Pancreas (tissue), 10 donors: ENCODE measurements around the gene ZNF521. TPM values are rescaled to one million over a fixed set of nuclear protein-coding genes. Genes with fewer than 3 reads are reported as not detected.

Experiments used
- ATAC-seq, 4 donors: fragments of 200-7000 bp; cut with Tn5 transposase; one replicate each; pipeline versions ENCODE4 v1.8.0 to v1.9.1; 2020; ENCODE audit warnings: mild to moderate bottlenecking in 4 of 4, moderate library complexity in 4 of 4
- DNase-seq, 6 donors: peaks; one replicate each; pipeline ENCODE4 v3.0.0-alpha.2; 2020
- FAIRE-seq: peaks from 2 replicates; lab custom pipeline; 2012; peaks lifted over from hg19 to GRCh38; lab: Jason Lieb, UNC
- H3K27ac ChIP-seq, 4 donors: fragments of 200-600 bp; sonication (generic); 1 replicate in 3 of 4; 2 replicates in 1 of 4; pipeline versions ENCODE4 v1.5.0 to v1.8.0; 2020
- H3K27me3 ChIP-seq, 4 donors: fragments of 200-600 bp; one replicate each; pipeline ENCODE4 v1.8.0; 2021
- H3K36me3 ChIP-seq, 3 donors: fragments of 200-600 bp; sonication (generic) in 1 of 3; one replicate each; pipeline versions ENCODE4 v1.5.0 to v1.8.0; 2020 to 2021
- H3K4me1 ChIP-seq, 3 donors: fragments of 200-600 bp; one replicate each; pipeline ENCODE4 v1.8.0; 2021
- H3K4me3 ChIP-seq, 4 donors: fragments of 200-600 bp; sonication (generic) in 2 of 4; one replicate each; pipeline versions ENCODE4 v1.5.0 to v1.8.0; 2020 to 2021
- H3K9me3 ChIP-seq, 4 donors: fragments of 200-600 bp; one replicate each; pipeline ENCODE4 v1.8.0; 2021
- WGBS, 2 donors: extraction: QIAGEN DNeasy Blood & Tissue Kit; methylation state at CpG; one replicate each; pipeline ENCODE4 v1.1.7; 2013; 5-methylcytosine and 5-hydroxymethylcytosine counted together
- intact Hi-C, 3 donors: fragments of 100-400 bp; cut with DNase I; formaldehyde crosslinking; loops; one replicate each; pipeline versions ENCODE4 v1.11.1 to v1.14.2; 2022
- polyA plus RNA-seq, 2 donors: library from polyadenylated mRNA; stranded (reverse); fragments of 200-250 nt; gene quantifications; one replicate each; pipeline ENCODE4 v1.2.3, GENCODE V29; 2013
- total RNA-seq, 6 donors: library from RNA; stranded (reverse); fragmentation: NEBNext Ultra II Directional in 4 of 6; extraction: Animal tissue kit (Norgen Biotek cat#: 25700) in 4 of 6; gene quantifications; one replicate each; pipeline versions ENCODE4 v1.2.1 to v1.2.4, GENCODE V29; 2021 to 2023
- TF ChIP-seq, protein P1 (sequence below), 4 donors: fragments of 200-600 bp; sonication (generic) in 3 of 4; IDR thresholded peaks; one replicate each; pipeline versions ENCODE4 v1.5.0 to v1.8.0; 2021; ENCODE audit warnings: antibody characterized with exemption in 4 of 4
- donor health status: healthy with polysubstance abuse.
- donor health status: DM: no; HTN: no; CAD: no; lungs with moderate emphysema.
- donor health status: DM: no; HTN: no; CAD: no.
- donor health status: control.
- donor health status: control.
- donor health status: Bipolar disorder and iron deficiency.
- donor health status: DM: yes; HTN: yes; CAD: no.
- donor health status: DM: no; HTN: no; CAD: no.
- donor health status: DM: no; HTN: no; CAD: no.
- donor health status: DM: yes; HTN: yes; CAD: no.

The ZNF521 gene
- total and polyA plus RNA-seq, 8 donors, result 0.42 to 6.0 (median 1.5) TPM

DNA sequence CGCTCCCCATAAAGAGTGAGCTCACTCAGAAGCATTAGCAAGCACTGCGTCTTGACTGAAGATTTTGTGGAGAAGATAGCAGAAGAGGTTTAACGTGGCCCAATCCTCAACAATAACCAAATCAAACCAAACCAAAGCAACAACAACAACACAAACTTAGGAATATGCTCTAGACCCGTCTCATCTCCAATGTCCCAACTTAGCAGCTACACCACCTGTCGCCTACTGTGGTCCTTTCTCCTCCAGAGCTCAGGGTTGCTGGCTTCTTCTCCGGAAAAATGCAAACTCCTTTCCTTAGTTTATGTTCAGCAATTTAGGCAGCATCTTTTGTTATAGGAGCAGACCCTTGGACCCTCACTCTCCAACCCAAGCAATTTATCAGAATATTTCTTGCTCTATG, 301.4 kb downstream of the ZNF521 start:
- intact Hi-C loops, result no loop called here
- no peak overlapping the region for H3K27ac ChIP-seq
- no peaks in the 10 kb centered on the region for H3K9me3 ChIP-seq
- no peak for FAIRE-seq
- H3K27me3 ChIP-seq, result no peaks in the 10 kb centered on the region
- H3K4me1 ChIP-seq, result no peaks in the 10 kb centered on the region
- ATAC-seq, result no peak
- TF ChIP-seq, protein P1, sequence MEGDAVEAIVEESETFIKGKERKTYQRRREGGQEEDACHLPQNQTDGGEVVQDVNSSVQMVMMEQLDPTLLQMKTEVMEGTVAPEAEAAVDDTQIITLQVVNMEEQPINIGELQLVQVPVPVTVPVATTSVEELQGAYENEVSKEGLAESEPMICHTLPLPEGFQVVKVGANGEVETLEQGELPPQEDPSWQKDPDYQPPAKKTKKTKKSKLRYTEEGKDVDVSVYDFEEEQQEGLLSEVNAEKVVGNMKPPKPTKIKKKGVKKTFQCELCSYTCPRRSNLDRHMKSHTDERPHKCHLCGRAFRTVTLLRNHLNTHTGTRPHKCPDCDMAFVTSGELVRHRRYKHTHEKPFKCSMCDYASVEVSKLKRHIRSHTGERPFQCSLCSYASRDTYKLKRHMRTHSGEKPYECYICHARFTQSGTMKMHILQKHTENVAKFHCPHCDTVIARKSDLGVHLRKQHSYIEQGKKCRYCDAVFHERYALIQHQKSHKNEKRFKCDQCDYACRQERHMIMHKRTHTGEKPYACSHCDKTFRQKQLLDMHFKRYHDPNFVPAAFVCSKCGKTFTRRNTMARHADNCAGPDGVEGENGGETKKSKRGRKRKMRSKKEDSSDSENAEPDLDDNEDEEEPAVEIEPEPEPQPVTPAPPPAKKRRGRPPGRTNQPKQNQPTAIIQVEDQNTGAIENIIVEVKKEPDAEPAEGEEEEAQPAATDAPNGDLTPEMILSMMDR (IDR thresholded peaks at IDR 0.05), result no peak
- H3K36me3 ChIP-seq, result no peaks in the 10 kb centered on the region
- 68 to 85% methylated on average over 6 of the region's 6 CpGs for WGBS, 2 donors
- no peak overlapping the region for H3K4me3 ChIP-seq
- DNase-seq, result no peak

DNA sequence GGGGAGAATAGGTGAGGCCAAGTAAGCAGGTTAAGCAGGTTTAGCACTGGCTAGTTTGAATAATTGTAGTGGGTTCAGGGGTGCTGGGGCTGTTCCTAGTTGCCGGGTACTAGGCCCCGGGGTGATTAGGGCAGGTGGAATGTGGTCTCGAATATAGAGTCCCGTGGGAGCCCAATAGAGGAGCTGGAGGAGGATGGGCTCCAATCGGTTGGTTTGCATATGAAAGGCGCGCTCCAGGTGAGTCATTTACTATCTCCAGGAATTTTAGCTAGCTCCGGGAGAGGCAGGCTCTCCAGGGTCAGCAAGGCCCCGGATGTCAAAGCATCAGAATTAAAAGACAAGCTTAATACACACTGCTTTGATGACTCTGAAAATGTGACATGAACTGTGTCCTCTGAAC, 304.0 kb downstream of the ZNF521 start:
- no peak overlapping the region for H3K27ac ChIP-seq
- WGBS, 2 donors, result 19 to 35% methylated on average over 9 of the region's 9 CpGs
- ATAC-seq (no peak), DNase-seq (no peak), FAIRE-seq (no peak)
- TF ChIP-seq, protein P1 (IDR thresholded peaks at IDR 0.05), result no peak
- H3K4me1 ChIP-seq, result no peaks in the 10 kb centered on the region
- intact Hi-C loops, result no loop called here
- H3K27me3 ChIP-seq, result no peaks in the 10 kb centered on the region
- no peaks in the 10 kb centered on the region for H3K36me3 ChIP-seq
- H3K4me3 ChIP-seq, result no peak overlapping the region
- no peaks in the 10 kb centered on the region for H3K9me3 ChIP-seq

DNA sequence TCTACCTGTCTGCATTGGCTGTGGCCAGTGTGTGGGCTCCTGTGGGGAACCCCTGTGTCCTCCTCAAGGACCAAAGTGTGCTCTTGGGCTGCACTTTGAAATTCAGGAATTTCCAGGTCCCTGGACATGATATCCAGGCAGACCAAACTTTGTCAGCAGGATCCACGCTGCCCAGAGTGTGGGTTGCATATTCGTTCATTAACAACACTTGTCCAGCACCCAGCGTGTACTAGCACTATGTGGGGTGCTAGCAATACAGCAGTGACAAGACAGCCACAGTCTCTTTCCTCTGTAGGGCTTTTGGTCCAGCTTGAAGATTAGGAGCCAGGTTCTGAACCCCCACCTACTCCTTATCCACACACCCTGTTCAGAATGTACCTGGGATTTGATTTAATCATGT, 304.5 kb downstream of the ZNF521 start:
- TF ChIP-seq, protein P1 (IDR thresholded peaks at IDR 0.05), result no peak
- H3K4me3 ChIP-seq, result no peak overlapping the region
- H3K27ac ChIP-seq, result no peak overlapping the region
- DNase-seq (no peak), ATAC-seq (no peak), FAIRE-seq (no peak)
- H3K36me3 ChIP-seq, result no peaks in the 10 kb centered on the region
- H3K4me1 ChIP-seq, result no peaks in the 10 kb centered on the region
- WGBS, 2 donors, result 66 to 80% methylated on average over 3 of the region's 3 CpGs
- H3K27me3 ChIP-seq, result no peaks in the 10 kb centered on the region
- intact Hi-C loops, result no loop called here
- H3K9me3 ChIP-seq, result no peaks in the 10 kb centered on the region

DNA sequence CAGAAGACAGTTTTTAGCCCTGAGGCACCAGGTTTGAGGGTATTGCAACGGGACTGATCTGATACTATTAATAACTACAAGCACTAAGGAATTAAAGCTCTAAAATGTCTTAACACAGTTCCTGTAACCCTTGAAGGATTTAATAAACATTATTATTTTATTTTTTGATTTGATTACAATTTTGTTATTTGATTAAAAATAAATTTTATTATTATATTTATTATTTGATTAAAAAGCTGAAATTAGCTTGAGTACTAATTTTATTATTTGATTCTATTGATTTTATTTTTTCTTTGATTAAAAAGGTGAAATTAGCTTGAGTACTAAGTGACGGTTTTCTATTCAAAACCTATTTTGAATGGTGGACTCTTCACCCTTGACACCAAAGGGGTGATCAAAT, 307.3 kb downstream of the ZNF521 start:
- TF ChIP-seq, protein P1 (IDR thresholded peaks at IDR 0.05), result no peak
- Histone ChIP-seq H3K27ac (no peak overlapping the region), H3K4me3 (no peak overlapping the region), H3K36me3 (no peaks in the 10 kb centered on the region), H3K4me1 (no peaks in the 10 kb centered on the region), H3K27me3 (no peaks in the 10 kb centered on the region), H3K9me3 (no peaks in the 10 kb centered on the region)
- 25 to 50% methylated on average over 2 of the region's 2 CpGs for WGBS, 2 donors
- intact Hi-C loops, result no loop called here
- ATAC-seq, result no peak
- no peak for DNase-seq
- FAIRE-seq, result no peak

DNA sequence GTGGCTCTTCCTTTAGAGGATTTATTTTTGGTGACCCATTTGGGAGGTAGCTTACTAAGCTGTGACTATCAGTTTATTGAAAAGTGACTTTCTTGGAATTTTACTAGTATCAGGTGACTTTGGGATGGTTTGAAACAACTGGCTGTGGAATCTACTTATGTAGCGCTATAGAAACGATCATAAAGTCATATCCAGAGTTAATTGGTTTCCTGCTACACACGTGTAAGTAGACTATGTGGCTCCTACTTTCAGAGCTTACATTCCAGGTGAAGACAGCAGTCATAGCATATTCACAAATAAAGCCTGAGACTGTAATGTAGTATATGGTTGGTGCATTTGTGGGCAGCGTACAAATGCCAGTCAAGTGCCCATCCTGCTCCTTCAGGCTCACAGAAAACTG, 308.9 kb downstream of the ZNF521 start:
- ATAC-seq (no peak), FAIRE-seq (no peak), DNase-seq (no peak)
- Histone ChIP-seq H3K27ac (no peak overlapping the region), H3K4me1 (no peaks in the 10 kb centered on the region), H3K4me3 (no peak overlapping the region), H3K36me3 (no peaks in the 10 kb centered on the region), H3K9me3 (no peaks in the 10 kb centered on the region), H3K27me3 (no peaks in the 10 kb centered on the region)
- intact Hi-C loops, result no loop called here
- WGBS, 2 donors, result 65 to 68% methylated on average over 4 of the region's 4 CpGs
- TF ChIP-seq, protein P1 (IDR thresholded peaks at IDR 0.05), result no peak
